A673 (cell line): ENCODE measurements around the gene NPAS2. TPM values are rescaled to one million over a fixed set of nuclear protein-coding genes. Genes with fewer than 3 reads are reported as not detected.

ENCODE experiments used
- BruUV-seq: library from RNA; stranded (reverse); fragments of 400-500 nt; replicated peaks from 2 replicates; lab custom pipeline; 2021; lab: Mats Ljungman, UMichigan
- CTCF ChIA-PET: fragments of 300-600 bp; sonication (Branson Sonifier 250); formaldehyde crosslinking; loops from one replicate; lab custom pipeline; 2022; ENCODE audit warnings: antibody characterized with exemption; lab: Charles Lee
- POLR2A ChIA-PET: fragments of 300-600 bp; sonication (Branson Sonifier 250); formaldehyde crosslinking; loops from one replicate; lab custom pipeline; 2022; ENCODE audit warnings: antibody characterized with exemption; ENCODE audit not compliant: low non-redundant PET; lab: Charles Lee
- DNase-seq: peaks from one replicate; pipeline ENCODE4 v3.0.0-alpha.2; 2015; ENCODE audit warnings: low spot score
- H3K27ac ChIP-seq: fragments of 200-600 bp; sonication (generic); 2 replicates; pipeline ENCODE4 v1.5.1; 2016; ENCODE audit warnings: mixed run types, low read depth, mild to moderate bottlenecking, mixed read lengths, antibody characterized with exemption, low read length; ENCODE audit not compliant: poor library complexity, severe bottlenecking
- H3K27me3 ChIP-seq: fragments of 200-600 bp; sonication (generic); replicated peaks from 2 replicates; pipeline ENCODE4 v1.6.1; 2017; ENCODE audit warnings: mixed run types, low read depth, mild to moderate bottlenecking, mixed read lengths, antibody characterized with exemption, low read length; ENCODE audit not compliant: insufficient read depth, poor library complexity
- H3K36me3 ChIP-seq: fragments of 200-600 bp; sonication (generic); 2 replicates; pipeline ENCODE4 v1.6.1; 2016; ENCODE audit warnings: mixed run types, mild to moderate bottlenecking, mixed read lengths, antibody characterized with exemption, low read length; ENCODE audit not compliant: insufficient read depth, poor library complexity, severe bottlenecking
- H3K4me1 ChIP-seq: fragments of 200-600 bp; sonication (generic); 2 replicates; pipeline ENCODE4 v1.6.1; 2017; ENCODE audit warnings: mixed run types, mild to moderate bottlenecking, mixed read lengths, antibody characterized with exemption, low read length; ENCODE audit not compliant: insufficient read depth, poor library complexity, severe bottlenecking
- H3K4me3 ChIP-seq: fragments of 200-600 bp; sonication (generic); 2 replicates; pipeline ENCODE4 v1.5.1; 2016; ENCODE audit warnings: low read depth, mixed run types, mild to moderate bottlenecking, mixed read lengths, low read length; ENCODE audit not compliant: poor library complexity, severe bottlenecking
- H3K9me3 ChIP-seq: fragments of 200-600 bp; sonication (generic); 2 replicates; pipeline ENCODE4 v1.6.1; 2016; ENCODE audit warnings: mixed run types, low read depth, mild to moderate bottlenecking, mixed read lengths, antibody characterized with exemption, low read length; ENCODE audit not compliant: poor library complexity, severe bottlenecking
- EZH2 ChIP-seq: fragments of 200-600 bp; sonication (generic); IDR thresholded peaks from 2 replicates; pipeline ENCODE4 v1.6.1; 2017; ENCODE audit warnings: borderline replicate concordance, low read depth, mild to moderate bottlenecking, mixed read lengths, antibody characterized with exemption, low read length; ENCODE audit not compliant: poor library complexity, severe bottlenecking
- intact Hi-C: fragments of 100-400 bp; cut with micrococcal nuclease; formaldehyde crosslinking; loops from one replicate; pipeline ENCODE4 v1.10.0; 2022; ENCODE audit not compliant: unreplicated experiment
- total RNA-seq: library from RNA; stranded (reverse); gene quantifications from 2 replicates; pipeline ENCODE4 v1.2.3, GENCODE V29; 2021
- TF ChIP-seq, protein P1 (sequence below): fragments of 300-800, 200-600 bp; sonication (generic); conservative IDR thresholded peaks from 2 replicates; pipeline ENCODE4 v1.5.1; 2017; ENCODE audit warnings: low read depth, mild to moderate bottlenecking, antibody characterized with exemption, low read length, moderate library complexity, mixed read lengths

NPAS2 gene
- total RNA-seq, 1 experiment from 2014 or later: 9.4 TPM

DNA sequence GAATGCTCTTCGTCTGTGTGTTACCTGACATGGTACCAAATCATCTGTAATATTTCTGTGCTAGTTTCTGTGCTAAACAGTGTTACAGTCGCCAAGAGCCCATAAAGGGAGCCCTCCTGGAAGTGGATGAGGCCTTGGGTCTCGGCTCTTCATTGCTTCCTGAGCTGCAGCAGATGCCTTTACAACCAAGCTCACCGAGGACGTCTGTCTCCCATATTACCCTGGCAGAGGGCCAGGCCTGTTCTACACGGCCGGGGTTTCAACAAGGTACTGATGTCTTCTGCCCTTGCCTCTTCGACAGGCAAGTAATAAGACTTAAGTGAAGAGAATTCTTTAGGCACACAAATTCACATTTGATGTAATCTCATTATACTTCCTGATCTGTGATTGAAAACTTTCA is 199.0 kb downstream of the NPAS2 start:
- Histone ChIP-seq H3K27ac (no peak overlapping the region), H3K36me3 (peaks cover 55% of the 10 kb centered on the region), H3K4me3 (no peak overlapping the region), H3K9me3 (no peaks in the 10 kb centered on the region), H3K27me3 (no peaks in the 10 kb centered on the region), H3K4me1 (no peaks in the 10 kb centered on the region)
- no peak for DNase-seq
- POLR2A ChIA-PET: no interaction called here
- TF ChIP-seq, protein P1, sequence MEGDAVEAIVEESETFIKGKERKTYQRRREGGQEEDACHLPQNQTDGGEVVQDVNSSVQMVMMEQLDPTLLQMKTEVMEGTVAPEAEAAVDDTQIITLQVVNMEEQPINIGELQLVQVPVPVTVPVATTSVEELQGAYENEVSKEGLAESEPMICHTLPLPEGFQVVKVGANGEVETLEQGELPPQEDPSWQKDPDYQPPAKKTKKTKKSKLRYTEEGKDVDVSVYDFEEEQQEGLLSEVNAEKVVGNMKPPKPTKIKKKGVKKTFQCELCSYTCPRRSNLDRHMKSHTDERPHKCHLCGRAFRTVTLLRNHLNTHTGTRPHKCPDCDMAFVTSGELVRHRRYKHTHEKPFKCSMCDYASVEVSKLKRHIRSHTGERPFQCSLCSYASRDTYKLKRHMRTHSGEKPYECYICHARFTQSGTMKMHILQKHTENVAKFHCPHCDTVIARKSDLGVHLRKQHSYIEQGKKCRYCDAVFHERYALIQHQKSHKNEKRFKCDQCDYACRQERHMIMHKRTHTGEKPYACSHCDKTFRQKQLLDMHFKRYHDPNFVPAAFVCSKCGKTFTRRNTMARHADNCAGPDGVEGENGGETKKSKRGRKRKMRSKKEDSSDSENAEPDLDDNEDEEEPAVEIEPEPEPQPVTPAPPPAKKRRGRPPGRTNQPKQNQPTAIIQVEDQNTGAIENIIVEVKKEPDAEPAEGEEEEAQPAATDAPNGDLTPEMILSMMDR: no peak
- no peak for TF ChIP-seq EZH2
- intact Hi-C loops: no loop called here
- no TSS peak for BruUV-seq
- CTCF ChIA-PET: no interaction called here

DNA sequence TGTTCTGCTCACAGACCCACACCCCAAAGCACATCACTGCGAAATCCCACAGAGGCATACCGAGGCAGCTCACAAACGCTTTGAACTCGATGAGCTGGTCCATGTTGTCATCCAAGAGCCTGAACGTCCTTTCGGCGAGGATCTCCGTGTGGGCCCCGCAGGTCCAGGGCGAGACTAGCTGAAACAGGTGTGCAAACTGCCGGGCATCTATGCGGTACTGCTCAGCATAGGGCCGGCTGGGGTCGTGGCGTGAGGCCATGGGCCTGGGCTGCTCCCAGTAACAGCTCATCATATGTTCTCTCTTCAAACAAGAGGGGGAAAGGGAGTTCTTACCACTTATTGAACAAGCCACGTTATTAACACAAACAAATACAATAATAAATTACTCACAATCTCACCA is 202.3 kb downstream of the NPAS2 start:
- ChIA-PET POLR2A (no interaction called here), CTCF (no interaction called here)
- H3K4me3 ChIP-seq: no peak overlapping the region
- H3K36me3 ChIP-seq: peaks cover 42% of the 10 kb centered on the region
- no peak for DNase-seq
- H3K27ac ChIP-seq: no peak overlapping the region
- no TSS peak for BruUV-seq
- intact Hi-C loops: no loop called here
- TF ChIP-seq, protein P1: no peak
- no peak for TF ChIP-seq EZH2
- no peaks in the 10 kb centered on the region for H3K27me3 ChIP-seq
- H3K9me3 ChIP-seq: no peaks in the 10 kb centered on the region
- no peaks in the 10 kb centered on the region for H3K4me1 ChIP-seq

DNA sequence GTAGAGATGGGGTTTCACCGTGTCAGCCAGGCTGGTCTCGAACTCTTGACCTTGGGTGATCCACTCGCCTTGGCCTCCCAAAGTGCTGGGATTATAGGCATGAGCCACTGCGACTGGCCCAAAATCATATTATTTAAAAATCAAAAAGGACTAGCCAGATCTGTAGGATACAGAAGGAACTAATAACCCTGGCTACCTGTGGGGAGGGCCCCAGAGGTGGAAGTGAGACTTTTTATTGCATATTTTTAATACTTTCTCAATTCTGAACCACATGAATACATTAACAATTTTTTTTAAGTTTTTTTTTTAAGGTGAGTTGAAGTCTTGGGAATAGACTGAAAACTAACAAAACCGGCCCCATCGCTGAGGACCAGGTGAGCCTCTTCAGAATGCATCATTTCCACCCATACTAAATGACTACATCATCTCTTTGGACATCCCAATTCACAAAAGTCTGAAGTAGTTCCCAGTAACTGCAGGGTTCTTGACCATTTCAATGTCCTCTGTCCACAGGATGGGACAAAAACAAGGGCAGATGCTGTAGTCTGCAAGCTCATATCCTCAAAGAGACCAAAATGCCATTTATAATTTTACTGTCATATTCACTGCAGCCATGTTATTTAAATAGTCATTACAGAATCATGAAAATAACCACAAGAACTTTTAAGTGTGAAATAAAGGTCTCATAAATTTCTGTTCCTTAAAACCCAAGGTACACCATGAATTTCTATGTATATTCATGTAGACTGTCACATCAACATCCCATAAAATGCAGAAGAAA is 203.6 kb downstream of the NPAS2 start:
- Histone ChIP-seq H3K27me3 (no peaks in the 10 kb centered on the region), H3K9me3 (no peaks in the 10 kb centered on the region), H3K4me3 (no peak overlapping the region), H3K4me1 (no peaks in the 10 kb centered on the region), H3K27ac (no peak overlapping the region), H3K36me3 (peaks cover 33% of the 10 kb centered on the region)
- POLR2A ChIA-PET: interaction anchor here (0.6 kb wide), 1 partner anchor 860 kb away, joined by 3 read pairs; no protein-coding TSS in a partner anchor
- intact Hi-C loops: no loop called here
- CTCF ChIA-PET: no interaction called here
- TF ChIP-seq EZH2: no peak
- TF ChIP-seq, protein P1: no peak
- no TSS peak for BruUV-seq
- no peak for DNase-seq
